Body of pancreas (tissue), 4 donors: ENCODE results near the gene STEAP1B.

ENCODE experiments used
- POLR2A ChIP-seq, 3 donors: fragments of 450-650 bp; IDR thresholded peaks; one replicate each; pipeline ENCODE4 v1.6.1; 2016; ENCODE audit warnings: antibody characterized with exemption in 3 of 3, mild to moderate bottlenecking in 2 of 3
- TF ChIP-seq, protein P1 (sequence below), 7 experiments: fragments of 450-650 bp in 4 of 7; fragments of 200-600 bp in 3 of 7; sonication (generic) in 3 of 7; IDR thresholded peaks; one replicate each; pipeline ENCODE4 v1.5.1; 2016 to 2019; ENCODE audit warnings: antibody characterized with exemption in 7 of 7

DNA sequence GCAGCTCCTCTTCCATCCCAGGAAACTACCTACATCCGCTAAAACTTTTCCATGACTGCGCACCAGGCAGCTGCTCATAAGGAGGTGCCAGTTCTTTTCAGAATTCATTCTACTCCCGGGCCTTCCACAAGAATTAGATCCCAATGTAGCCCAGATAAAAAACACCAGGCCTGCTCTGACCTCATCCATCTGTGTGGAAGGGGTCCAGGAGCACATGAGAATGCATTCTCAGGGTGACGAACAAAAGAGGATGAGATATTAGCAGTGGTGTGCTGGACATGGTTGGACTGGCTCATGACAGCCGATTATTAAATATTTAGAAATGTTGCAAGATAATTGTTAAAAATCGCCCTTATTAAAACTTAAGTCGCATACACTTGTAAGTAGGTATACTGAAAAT, 43.2 kb upstream of the STEAP1B start:
- TF ChIP-seq, protein P1, sequence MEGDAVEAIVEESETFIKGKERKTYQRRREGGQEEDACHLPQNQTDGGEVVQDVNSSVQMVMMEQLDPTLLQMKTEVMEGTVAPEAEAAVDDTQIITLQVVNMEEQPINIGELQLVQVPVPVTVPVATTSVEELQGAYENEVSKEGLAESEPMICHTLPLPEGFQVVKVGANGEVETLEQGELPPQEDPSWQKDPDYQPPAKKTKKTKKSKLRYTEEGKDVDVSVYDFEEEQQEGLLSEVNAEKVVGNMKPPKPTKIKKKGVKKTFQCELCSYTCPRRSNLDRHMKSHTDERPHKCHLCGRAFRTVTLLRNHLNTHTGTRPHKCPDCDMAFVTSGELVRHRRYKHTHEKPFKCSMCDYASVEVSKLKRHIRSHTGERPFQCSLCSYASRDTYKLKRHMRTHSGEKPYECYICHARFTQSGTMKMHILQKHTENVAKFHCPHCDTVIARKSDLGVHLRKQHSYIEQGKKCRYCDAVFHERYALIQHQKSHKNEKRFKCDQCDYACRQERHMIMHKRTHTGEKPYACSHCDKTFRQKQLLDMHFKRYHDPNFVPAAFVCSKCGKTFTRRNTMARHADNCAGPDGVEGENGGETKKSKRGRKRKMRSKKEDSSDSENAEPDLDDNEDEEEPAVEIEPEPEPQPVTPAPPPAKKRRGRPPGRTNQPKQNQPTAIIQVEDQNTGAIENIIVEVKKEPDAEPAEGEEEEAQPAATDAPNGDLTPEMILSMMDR (IDR thresholded peaks at IDR 0.05) = no peak
- TF ChIP-seq POLR2A (IDR thresholded peaks at IDR 0.05) = no peak
